Liver (tissue), 9 donors: Measurements from ENCODE around the gene ZSCAN10. TPM values are rescaled to one million over a fixed set of nuclear protein-coding genes. Genes with fewer than 3 reads are reported as not detected.

Experiments
- DNase-seq: peaks from one replicate; pipeline ENCODE4 v3.0.0-alpha.2; 2017; ENCODE audit warnings: low spot score
- H3K27ac ChIP-seq, 2 donors: one replicate each; pipeline ENCODE4 v1.7.0; 2013; ENCODE audit warnings: inconsistent platforms in 2 of 2, low read length in 2 of 2, control low read depth in 1 of 2, low read depth in 1 of 2, mild to moderate bottlenecking in 1 of 2
- H3K27me3 ChIP-seq, 4 donors: one replicate each; pipeline versions ENCODE4 v1.6.1 to v1.7.0; 2013; ENCODE audit warnings: low read length in 3 of 4, inconsistent platforms in 1 of 4, mild to moderate bottlenecking in 1 of 4, moderate library complexity in 1 of 4; ENCODE audit not compliant: control insufficient read depth in 4 of 4, insufficient read depth in 4 of 4
- H3K36me3 ChIP-seq, 4 donors: one replicate each; pipeline versions ENCODE4 v1.6.1 to v1.7.0; 2013; ENCODE audit warnings: low read length in 3 of 4, mild to moderate bottlenecking in 3 of 4, low read depth in 1 of 4, moderate library complexity in 1 of 4; ENCODE audit not compliant: control insufficient read depth in 4 of 4, insufficient read depth in 3 of 4
- H3K4me1 ChIP-seq, 4 donors: one replicate each; pipeline versions ENCODE4 v1.6.1 to v1.7.0; 2013; ENCODE audit warnings: low read length in 3 of 4, mild to moderate bottlenecking in 3 of 4, moderate library complexity in 1 of 4; ENCODE audit not compliant: control insufficient read depth in 4 of 4, insufficient read depth in 4 of 4
- H3K4me3 ChIP-seq, 3 donors: one replicate each; pipeline versions ENCODE4 v1.6.1 to v1.7.0; 2013; ENCODE audit warnings: low read length in 3 of 3, control low read depth in 1 of 3, low read depth in 1 of 3, mild to moderate bottlenecking in 1 of 3
- H3K9ac ChIP-seq, 2 donors: one replicate each; pipeline ENCODE4 v1.7.0; 2013; ENCODE audit warnings: low read length in 2 of 2, mild to moderate bottlenecking in 2 of 2, moderate library complexity in 2 of 2, control low read depth in 1 of 2, low read depth in 1 of 2
- H3K9me3 ChIP-seq, 4 donors: one replicate each; pipeline versions ENCODE4 v1.6.1 to v1.7.0; 2013; ENCODE audit warnings: low read length in 3 of 4; ENCODE audit not compliant: control insufficient read depth in 4 of 4
- ATF3 ChIP-seq: IDR thresholded peaks from 2 replicates; pipeline ENCODE4 v1.6.1; 2016; ENCODE audit warnings: antibody characterized with exemption
- CTCF ChIP-seq: fragments of 150-350 bp; IDR thresholded peaks from 2 replicates; pipeline ENCODE4 v1.5.1; 2017; ENCODE audit warnings: improper control_type of control experiment, low read depth, low read length; ENCODE audit not compliant: missing input control
- EGR1 ChIP-seq, 2 donors: IDR thresholded peaks; 2 replicates each; pipeline ENCODE4 v1.6.1; 2016 to 2018; ENCODE audit warnings: antibody characterized with exemption in 2 of 2, low read depth in 2 of 2
- FOXA1 ChIP-seq: IDR thresholded peaks from 2 replicates; pipeline ENCODE4 v1.6.1; 2016; ENCODE audit warnings: antibody characterized with exemption
- FOXA2 ChIP-seq: IDR thresholded peaks from 2 replicates; pipeline ENCODE4 v1.6.1; 2016; ENCODE audit warnings: antibody characterized with exemption
- GABPA ChIP-seq, 2 donors: IDR thresholded peaks in 1 of 2; conservative IDR thresholded peaks in 1 of 2; 2 replicates each; pipeline ENCODE4 v1.6.1; 2016; ENCODE audit warnings: antibody characterized with exemption in 2 of 2, mild to moderate bottlenecking in 1 of 2, moderate library complexity in 1 of 2
- HNF4A ChIP-seq, 2 donors: conservative IDR thresholded peaks; 2 replicates each; pipeline ENCODE4 v1.6.1; 2016; ENCODE audit warnings: antibody characterized with exemption in 2 of 2, mild to moderate bottlenecking in 2 of 2
- HNF4G ChIP-seq: IDR thresholded peaks from 2 replicates; pipeline ENCODE4 v1.6.1; 2016; ENCODE audit warnings: antibody characterized with exemption
- JUND ChIP-seq, 2 donors: IDR thresholded peaks; 2 replicates each; pipeline ENCODE4 v1.6.1; 2016; ENCODE audit warnings: antibody characterized with exemption in 2 of 2
- NR2F2 ChIP-seq: IDR thresholded peaks from 2 replicates; pipeline ENCODE4 v1.6.1; 2016; ENCODE audit warnings: antibody characterized with exemption
- RAD21 ChIP-seq, 2 donors: IDR thresholded peaks; 2 replicates each; pipeline ENCODE4 v1.6.1; 2016; ENCODE audit warnings: antibody characterized with exemption in 2 of 2, mild to moderate bottlenecking in 2 of 2
- RXRA ChIP-seq, 2 donors: IDR thresholded peaks; 2 replicates each; pipeline ENCODE4 v1.6.1; 2017 to 2018; ENCODE audit warnings: antibody characterized with exemption in 2 of 2, mild to moderate bottlenecking in 1 of 2
- SP1 ChIP-seq: IDR thresholded peaks from 2 replicates; pipeline ENCODE4 v1.6.1; 2018; ENCODE audit warnings: antibody characterized with exemption, mild to moderate bottlenecking
- TAF1 ChIP-seq: conservative IDR thresholded peaks from 2 replicates; pipeline ENCODE4 v1.6.1; 2016; ENCODE audit warnings: antibody characterized with exemption, mild to moderate bottlenecking
- YY1 ChIP-seq: IDR thresholded peaks from 2 replicates; pipeline ENCODE4 v1.6.1; 2016; ENCODE audit warnings: antibody characterized with exemption, mild to moderate bottlenecking
- ZBTB33 ChIP-seq: IDR thresholded peaks from 2 replicates; pipeline ENCODE4 v1.6.1; 2016; ENCODE audit warnings: antibody characterized with exemption
- WGBS: extraction: QIAGEN DNeasy Blood & Tissue Kit; methylation state at CpG from one replicate; pipeline ENCODE4 v1.1.7; 2013; 5-methylcytosine and 5-hydroxymethylcytosine counted together
- polyA plus RNA-seq, 2 donors: library from polyadenylated mRNA; stranded (reverse) in 1 of 2; unstranded in 1 of 2; fragments of 200-250 nt in 1 of 2; fragments of >200 nt in 1 of 2; fragmentation: Nextera tagmentation in 1 of 2; extraction: Ambion mirVana in 1 of 2; gene quantifications; one replicate each; pipeline versions ENCODE4 v1.2.1 to v1.2.3, GENCODE V29; 2013 to 2015
- total RNA-seq, 2 donors: library from RNA; depleted of rRNA; stranded (reverse); fragments of >200 nt; gene quantifications; one replicate each; pipeline ENCODE4 v1.2.3, GENCODE V29; 2014
- donor health status: healthy.
- donor health status: healthy.
- donor health status: healthy.
- donor health status: healthy.
- donor health status: healthy.

Gene ZSCAN10
- total and polyA plus RNA-seq, 4 donors: not detected

- DNase-seq: no peak
- no peak for TF ChIP-seq SP1
- no peak for TF ChIP-seq ATF3
- no peak for TF ChIP-seq RXRA (IDR thresholded peaks at IDR 0.05)
- no peak for TF ChIP-seq FOXA1
- TF ChIP-seq GABPA (IDR thresholded peaks at IDR 0.05 in 1 of 2, conservative IDR thresholded peaks at IDR 0.05 in 1 of 2): no peak
- TF ChIP-seq HNF4G: no peak
- Histone ChIP-seq H3K4me3 (no peak overlapping the region), H3K36me3 (peaks cover 0 to 2% (median 0%) of the 10 kb centered on the region in 4 donors), H3K27ac (no peak overlapping the region), H3K27me3 (no peaks in the 10 kb centered on the region), H3K9me3 (no peaks in the 10 kb centered on the region), H3K4me1 (peaks cover 4 to 43% (median 31%) of the 10 kb centered on the region in 4 donors), H3K9ac (no peak overlapping the region)
- WGBS: 85% methylated on average over 6 of the region's 6 CpGs
Observed at GRCh38 chr16:3127745-3128144, 28.7 kb upstream of the ZSCAN10 start.

- peak; percentile 98 for DNase-seq
- Histone ChIP-seq H3K4me1 (peaks cover 4 to 26% (median 19%) of the 10 kb centered on the region in 4 donors), H3K9ac (peak overlapping the region; percentile 10 to 17), H3K27ac (peak overlapping the region; percentile 58 to 72), H3K9me3 (no peaks in the 10 kb centered on the region), H3K27me3 (no peaks in the 10 kb centered on the region), H3K4me3 (peak overlapping the region; percentile 55 to 94 (median 56)), H3K36me3 (peaks cover 0 to 13% (median 1%) of the 10 kb centered on the region in 4 donors)
- TF ChIP-seq HNF4A (conservative IDR thresholded peaks at IDR 0.05) (no peak), TAF1 (no peak), ZBTB33 (no peak), FOXA1 (no peak), CTCF (peak; percentile 18), GABPA (IDR thresholded peaks at IDR 0.05 in 1 of 2, conservative IDR thresholded peaks at IDR 0.05 in 1 of 2) (peak; percentile 62 to 83), FOXA2 (no peak), RXRA (IDR thresholded peaks at IDR 0.05) (peak; percentile 24 to 54), SP1 (peak; percentile 76), HNF4G (no peak), JUND (IDR thresholded peaks at IDR 0.05) (no peak), YY1 (peak; percentile 83), NR2F2 (no peak), EGR1 (IDR thresholded peaks at IDR 0.05; ENCODE audit: low read depth in 2 of 2) (no peak), RAD21 (IDR thresholded peaks at IDR 0.05) (peak in 1 of 2 donors; percentile 36)
- under 1% methylated on average over 72 of the region's 72 CpGs for WGBS
Observed at GRCh38 chr16:3123986-3124886, 25.1 kb upstream of the ZSCAN10 start.
